HG02840 (cell line): ENCODE data around the gene DEPP1.

ENCODE experiments used
- ATAC-seq: cut with Tn5 transposase; IDR thresholded peaks from one replicate; pipeline ENCODE4 v1.9.1; 2021; ENCODE audit warnings: mild to moderate bottlenecking, moderate library complexity, moderate number of reproducible peaks; ENCODE audit not compliant: unreplicated experiment, low FRiP score

DEPP1 gene

DNA sequence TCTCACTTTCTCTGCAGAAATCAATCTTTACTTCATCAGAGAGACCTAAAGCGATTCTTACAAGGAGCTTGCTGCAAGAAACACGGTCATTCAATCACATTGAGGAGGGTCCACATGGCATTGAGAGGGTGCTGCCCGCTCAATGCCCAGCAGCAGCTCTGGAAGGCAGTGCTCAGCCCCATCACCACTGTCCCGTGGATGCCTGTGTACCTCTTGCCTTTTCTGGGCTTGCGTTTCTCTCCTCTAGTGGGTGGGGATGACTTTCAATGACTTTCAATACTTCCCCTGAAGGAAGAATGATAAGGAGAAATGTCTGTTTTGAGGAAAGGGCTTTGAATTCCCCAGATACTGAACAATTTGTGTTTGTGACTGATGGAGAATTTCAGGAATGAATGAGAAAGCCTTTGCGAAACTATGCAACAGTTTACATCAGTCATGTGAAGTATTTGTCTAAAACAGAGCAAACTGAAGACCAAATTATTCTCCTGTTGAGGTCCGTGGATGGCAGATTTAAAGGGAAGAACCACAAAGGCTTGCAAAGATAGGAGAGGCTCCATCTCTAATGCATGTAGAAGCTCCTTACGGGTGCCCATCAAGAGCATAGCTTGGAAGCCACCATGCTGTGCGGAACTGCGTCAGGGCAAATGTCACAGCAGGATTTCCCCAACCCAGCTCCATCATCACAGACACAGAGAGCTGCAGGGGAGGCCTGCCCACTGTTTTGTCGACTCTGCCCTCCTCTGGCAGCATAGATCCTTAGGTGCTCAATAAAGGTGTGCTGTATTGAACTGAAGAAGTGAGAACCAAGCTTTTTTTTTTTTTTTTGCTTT lies 15.5 kb upstream of the DEPP1 start:
- ATAC-seq: no peak

DNA sequence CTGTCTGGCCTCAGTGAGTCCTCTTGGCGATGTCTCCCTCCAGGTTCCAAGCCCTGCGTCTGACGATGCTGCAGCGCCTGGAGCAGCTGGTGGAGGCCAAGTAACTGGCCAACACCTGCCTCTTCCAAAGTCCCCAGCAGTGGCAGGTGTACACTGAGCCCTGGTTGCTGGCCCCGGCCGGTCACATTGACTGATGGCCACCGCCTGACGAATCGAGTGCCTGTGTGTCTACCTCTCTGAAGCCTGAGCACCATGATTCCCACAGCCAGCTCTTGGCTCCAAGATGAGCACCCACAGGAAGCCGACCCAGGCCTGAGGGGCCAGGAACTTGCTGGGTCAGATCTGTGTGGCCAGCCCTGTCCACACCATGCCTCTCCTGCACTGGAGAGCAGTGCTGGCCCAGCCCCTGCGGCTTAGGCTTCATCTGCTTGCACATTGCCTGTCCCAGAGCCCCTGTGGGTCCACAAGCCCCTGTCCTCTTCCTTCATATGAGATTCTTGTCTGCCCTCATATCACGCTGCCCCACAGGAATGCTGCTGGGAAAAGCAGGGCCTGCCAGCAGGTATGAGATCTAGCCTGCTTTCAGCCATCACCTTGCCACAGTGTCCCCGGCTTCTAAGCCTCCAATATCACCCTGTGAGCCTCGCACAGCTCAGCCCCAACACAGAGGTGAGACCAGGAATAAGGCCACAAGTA lies 14.8 kb upstream of the DEPP1 start:
- ATAC-seq: no peak

GRCh38 chr10:44992732-44993225 lies 14.2 kb upstream of the DEPP1 start:
- ATAC-seq: no peak

DNA sequence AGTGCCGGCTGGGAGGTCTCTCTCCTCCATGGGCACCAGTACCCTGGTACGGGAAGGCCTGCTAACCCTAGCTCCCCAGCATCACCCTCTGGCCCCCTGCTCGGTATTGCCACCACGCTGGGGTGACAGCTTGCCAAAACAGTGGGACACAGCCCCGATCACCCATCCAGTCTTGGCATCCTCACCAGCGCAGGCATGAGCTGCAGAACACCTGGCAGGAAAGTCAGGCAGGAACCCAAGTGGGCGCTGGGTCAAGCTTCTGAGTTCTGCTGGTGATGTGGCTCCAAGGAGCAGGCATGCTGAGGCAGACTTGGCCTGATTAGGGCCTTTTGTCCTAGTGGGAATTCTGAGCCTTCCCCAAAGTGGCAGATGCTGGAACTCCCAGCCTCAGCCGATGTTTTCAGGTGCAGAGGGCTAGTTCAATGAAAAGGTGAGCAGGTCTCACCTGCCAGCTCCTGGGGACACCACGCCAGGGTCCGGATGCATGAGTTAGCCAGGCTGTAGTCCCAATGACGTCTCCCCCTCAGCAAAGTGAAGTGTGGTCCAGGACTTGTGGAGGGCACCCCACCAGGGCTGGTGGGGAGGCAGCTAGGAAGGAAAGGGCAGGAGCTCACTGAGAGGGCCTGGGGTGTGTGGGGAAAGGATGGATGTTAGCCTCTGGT lies 13.6 kb upstream of the DEPP1 start:
- ATAC-seq: no peak

DNA sequence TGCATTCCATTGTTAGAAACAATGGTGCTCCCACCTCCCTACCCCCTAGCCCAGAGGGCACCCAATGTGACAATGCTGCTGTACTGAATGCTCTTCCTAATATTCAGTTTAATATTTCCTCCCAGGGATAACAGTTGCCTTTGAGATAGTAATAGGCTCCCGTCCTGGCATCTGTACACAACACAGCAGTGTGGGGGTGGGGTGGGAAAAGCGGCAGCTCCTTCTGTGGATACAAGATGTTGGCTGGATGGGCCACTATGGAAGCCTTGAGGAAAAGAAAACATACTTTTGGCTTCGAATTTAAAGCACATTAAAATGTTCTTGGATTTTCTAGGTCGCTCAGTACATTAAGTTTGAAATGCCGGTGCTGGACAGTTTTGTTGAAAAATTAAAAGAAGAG lies 13.0 kb upstream of the DEPP1 start:
- no peak for ATAC-seq

- no peak for ATAC-seq
Observed at GRCh38 chr10:44990965-44991364, 12.4 kb upstream of the DEPP1 start.

DNA sequence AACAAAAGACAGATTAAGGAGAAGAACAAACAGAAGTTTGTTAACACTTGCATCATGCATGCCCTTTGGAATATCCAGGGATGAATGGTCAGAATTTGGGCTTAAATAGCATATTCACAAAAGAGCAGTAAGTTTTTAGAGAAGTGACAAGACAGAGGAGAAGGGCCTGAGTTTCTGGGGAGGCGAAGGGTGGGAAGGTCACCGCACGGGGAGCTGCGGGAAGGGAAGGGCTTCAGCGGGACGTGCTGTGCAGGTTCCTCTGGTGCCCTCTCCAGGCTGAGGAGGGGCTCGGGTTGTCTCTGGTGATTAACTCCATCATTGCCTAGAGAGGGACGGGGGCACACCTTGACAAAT lies 11.7 kb upstream of the DEPP1 start:
- ATAC-seq: no peak

- ATAC-seq: no peak
Observed at GRCh38 chr10:44989597-44990301, 11.1 kb upstream of the DEPP1 start.

- no peak for ATAC-seq
Observed at GRCh38 chr10:44988957-44989585, 10.5 kb upstream of the DEPP1 start.

DNA sequence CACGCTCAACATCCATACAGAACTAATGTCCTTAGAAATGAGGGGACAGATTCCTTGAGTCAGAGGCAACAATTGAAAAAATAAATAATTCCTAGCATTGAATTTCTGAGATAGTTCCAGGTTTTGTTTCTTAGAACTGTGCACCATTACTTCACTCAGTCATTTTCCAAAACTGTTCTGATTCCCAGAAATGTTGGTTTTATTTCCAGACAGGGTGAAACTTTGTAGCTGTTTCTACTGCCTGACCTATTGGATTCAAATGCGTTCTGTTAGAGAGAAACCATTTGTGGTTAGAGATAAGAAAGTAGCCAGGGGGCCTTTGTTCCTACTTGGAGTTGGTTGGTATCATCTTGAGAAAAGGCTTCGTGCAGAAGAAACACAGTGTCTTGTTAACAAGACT lies 8.1 kb upstream of the DEPP1 start:
- no peak for ATAC-seq

DNA sequence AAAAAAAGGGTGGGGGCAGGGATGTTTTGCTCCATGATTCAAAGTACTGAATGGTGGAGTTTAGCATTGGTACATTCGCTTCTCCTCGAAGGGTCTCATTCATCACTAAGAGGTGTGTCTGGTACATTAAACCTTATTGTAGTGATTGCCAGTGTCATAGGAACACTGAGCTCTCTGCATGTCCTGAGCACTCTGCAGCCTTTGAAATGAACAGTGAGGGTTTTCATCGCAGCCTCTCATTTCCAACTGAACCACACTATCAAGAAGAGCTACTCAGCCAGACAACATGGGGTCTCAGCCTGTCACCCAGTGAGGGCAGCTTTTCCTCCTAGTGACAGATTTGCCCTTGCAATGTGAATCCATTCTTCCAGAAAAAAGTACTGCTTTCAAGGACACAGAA lies 7.6 kb upstream of the DEPP1 start:
- ATAC-seq: no peak

DNA sequence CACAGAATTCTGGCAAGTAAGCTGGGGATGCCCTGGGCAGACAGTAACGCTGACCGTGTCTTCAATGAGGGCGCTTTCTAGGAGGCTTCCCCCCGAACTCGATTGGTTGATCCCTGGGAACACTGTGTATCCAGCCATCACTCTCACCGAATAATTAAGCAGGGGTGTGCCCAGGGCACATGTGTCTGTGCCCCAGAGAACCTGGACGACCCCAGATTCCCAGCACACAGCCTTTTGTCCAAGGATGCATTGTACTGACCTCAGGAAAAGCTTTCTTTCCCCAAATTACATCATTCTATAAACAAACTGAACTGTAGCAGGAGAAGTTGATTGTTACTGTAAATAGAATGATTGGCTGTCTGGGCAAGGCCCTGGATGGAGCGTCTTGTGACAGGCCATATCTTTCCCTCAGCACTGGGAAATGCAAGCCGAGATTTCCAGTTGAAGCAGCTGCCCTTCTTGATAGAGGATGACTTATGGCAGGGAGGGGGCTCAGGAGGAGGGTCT lies 6.6 kb upstream of the DEPP1 start:
- ATAC-seq: no peak

- ATAC-seq: no peak
Observed at GRCh38 chr10:44984671-44985101, 6.1 kb upstream of the DEPP1 start.

GRCh38 chr10:44983895-44984278 lies 5.3 kb upstream of the DEPP1 start:
- ATAC-seq: no peak

- ATAC-seq: no peak
Observed at GRCh38 chr10:44983066-44983894, 4.7 kb upstream of the DEPP1 start.

DNA sequence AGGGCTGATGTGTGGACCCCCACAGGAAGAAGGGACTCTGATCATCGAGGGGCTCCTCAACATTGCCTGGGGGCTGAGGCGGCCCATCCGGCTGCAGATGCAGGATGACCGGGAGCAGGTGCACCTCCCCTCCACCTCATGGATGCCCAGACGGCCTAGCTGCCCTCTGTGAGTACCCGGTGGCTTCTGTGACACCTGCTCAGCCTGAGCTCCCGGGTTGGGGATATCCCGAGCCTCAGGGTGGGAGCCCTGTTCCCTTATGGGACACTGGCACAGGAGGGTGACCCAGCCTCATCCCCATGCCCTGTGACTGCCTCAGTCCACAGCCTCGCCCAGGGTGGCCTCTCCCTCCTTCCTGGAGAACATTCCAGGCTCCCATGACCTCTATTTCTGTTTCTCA lies 3.9 kb upstream of the DEPP1 start:
- ATAC-seq: no peak

DNA sequence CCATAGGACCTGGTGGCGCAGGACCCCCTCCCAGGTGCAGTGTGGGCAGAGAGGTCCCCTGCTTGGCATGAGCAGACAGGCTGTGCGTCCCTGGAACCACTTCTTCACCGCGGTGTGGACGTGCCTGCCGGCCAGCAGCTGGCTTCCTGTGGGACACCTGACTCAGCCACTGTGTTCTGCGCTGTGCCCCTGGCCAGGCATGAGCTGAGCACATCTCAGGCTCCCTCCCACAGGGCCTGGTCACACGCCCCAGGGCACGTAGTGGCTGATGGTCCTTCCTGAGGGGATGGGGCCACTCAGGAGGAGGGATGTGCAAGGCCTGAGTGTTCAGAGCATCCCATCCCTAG lies 3.5 kb upstream of the DEPP1 start:
- ATAC-seq: no peak

DNA sequence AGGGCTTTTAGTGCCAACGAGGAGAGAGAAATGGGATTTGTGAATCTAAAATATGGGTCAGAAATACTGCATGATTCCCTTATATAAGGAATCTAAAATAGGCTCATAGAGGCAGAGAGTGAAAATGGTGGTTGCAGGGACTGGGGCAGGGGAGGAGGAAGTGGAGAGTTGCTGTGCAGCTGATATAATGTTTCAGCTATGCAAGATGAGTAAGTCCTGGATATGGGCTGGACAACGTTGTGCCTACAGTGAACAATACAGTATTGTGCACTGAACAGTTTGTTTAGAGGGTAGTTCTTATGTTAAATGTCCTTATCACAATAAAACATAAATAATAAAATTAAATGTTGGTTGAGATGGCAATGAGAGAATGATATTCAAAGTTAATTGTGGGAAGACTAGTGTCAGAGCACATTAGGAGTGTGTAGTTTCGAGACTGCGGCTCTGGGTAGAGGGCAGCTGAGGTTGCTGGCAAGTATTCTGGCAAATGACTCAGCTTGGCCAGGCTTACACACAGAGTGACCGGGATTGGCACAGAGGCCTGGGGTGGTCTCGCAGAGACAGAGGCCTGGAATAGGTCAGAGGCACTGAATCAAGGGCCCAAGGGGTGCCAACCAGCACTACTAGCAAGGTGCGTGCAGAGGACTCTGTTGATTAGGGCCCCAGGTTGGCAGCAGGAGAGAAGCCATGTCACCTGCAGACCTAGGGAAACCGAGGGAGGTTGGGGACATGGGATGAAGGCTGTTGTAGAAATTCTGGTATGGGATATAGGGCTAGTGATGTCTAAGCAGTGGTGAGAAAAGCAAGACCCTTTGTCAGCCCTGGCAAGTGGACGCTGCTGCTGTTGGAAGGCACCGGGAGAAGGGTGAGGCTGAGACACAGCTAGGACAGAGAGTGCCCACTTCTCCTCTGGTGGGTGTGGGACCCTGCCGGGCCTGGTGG lies 2.8 kb upstream of the DEPP1 start:
- no peak for ATAC-seq
